NCI-H1092 treated with DMSO at 0.1 percent for 48 hours (cell line): ENCODE results near the gene COMMD1.
A peak's percentile ranks its signal among the peaks of the same experiment; 100 is the strongest.
"Not testable (repeated sequence)": the region's sequence is repeated elsewhere in the genome, so short reads cannot be mapped to it uniquely, and the experiment has no call there.

Source experiments
- DNase-seq: peaks from one replicate; lab custom pipeline; 2025; lab: John Stamatoyannopoulos, UW

Gene COMMD1

DNA sequence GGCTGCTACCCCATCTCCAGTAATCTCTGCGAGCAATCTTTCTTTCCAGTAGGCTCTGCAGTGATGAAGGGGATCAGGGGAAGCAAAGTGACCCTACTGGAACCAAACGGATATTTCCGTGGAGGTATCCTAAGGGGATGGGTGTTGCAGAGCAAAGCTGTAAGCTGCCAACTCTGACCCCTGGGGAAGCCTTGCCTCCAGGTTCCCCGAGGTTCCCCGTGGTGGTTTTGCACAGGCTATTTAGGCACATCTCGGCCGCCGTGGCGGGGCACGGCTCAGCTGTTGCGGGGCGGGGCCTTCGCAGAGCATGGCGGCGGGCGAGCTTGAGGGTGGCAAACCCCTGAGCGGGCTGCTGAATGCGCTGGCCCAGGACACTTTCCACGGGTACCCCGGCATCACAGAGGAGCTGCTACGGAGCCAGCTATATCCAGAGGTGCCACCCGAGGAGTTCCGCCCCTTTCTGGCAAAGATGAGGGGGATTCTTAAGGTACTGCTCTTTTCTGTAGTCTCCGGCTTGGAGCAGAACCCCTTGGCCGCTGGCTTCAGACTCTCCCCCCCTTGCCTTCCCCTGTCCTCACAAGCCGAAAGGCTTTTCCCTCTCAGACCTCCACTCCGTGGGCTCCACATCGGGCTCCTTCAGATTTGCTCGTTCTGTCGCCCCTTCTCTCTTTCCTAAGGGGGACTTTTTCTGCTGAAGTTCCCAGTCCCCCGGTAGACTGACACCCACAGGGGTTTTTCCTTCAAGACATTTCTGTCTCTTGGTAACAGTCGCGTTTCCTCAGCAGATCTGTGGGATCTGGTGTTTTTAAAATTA lies at the start of gene COMMD1:
COMMD1 (plus strand) TSS at position 303 of the 814 bp plus-strand sequence; CDS start at position 308, 5 bp downstream.
- peak; percentile 62 for DNase-seq

DNA sequence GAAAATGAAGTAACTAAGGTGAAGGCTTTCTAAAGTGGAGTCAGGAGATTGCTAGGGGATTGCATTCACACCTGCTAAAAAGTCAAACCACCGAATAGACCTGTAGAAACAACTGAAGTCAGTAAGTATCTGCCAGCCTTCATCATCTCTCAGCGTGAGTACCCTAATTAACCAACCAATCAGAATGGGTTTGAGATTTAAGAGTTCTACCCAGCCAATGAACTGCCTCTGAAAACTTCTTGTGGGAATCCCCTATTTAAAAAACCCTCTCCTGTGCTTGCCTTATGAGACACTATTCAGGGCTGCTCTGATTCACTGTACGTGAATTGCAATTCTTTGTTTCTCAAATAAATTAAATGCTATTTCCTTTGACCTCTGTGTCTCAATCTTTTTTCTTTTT lies 48.2 kb upstream of the COMMD1 start:
- DNase-seq: no peak

DNA sequence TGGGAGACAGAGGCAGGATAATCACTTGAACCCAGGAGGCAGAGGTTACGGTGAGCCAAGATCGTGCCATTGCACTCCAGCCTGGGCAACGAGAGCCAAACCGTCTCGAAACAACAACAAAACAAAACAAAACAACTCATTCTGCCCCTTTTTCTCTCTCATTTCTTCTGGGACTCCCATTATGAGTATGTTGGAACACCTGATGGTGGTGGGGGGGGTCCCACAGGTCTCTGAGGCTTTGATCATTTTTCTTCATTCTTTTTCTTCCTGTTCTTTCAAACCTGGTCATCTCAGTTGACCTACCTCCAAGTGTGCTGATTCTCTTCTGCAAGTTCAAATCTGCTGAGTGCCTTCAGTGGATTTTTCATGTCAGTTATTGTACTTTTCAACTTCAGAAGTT lies 43.4 kb upstream of the COMMD1 start:
- no peak for DNase-seq

DNA sequence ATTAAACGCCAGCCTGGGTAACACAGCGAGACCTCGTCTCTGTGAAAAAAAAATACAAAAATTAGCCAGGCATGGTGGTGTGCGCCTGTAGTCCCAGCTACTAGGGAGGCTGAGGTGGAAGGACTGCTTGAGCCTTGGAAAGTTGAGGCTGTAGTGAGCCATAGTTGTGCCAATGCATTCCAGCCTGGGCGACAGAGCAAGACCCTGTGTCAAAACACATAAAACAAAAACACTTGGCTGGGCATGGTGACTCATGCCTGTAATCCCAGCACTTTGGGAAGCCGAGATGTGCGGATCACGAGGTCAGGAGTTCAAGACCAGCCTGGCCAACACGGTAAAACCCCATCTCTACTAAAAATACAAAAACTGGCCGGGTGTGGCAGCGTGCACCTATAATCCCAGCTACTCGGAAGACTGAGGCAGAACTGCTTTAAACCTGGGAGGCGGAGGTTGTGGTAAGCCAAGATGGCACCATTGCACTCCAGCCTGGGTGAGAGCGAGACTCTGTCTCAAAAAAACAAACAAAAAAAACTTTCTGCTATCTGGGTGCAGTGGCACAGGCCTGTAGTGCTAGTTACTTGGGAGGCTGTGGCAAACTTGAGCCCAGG lies 38.9 kb upstream of the COMMD1 start:
- not testable (repeated sequence) for DNase-seq

DNA sequence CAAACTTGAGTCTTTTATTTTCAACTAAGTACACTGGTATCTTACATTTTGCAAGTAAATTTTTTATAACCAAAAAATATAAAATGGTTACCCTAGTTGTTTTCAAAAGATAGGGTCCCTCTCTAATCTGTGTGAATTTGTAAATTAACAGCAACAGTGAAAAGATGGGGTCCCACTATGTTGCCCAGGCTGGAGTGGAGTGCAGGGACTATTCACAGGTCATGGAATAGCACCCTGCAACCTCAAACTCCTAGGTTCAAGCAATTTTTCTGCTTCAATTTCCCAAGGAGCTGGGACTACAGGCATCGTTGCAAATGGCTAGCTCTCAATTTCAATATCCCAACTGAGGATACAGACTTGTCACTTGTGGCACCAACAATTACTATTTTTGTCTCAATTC lies 29.1 kb upstream of the COMMD1 start:
- DNase-seq: no peak

DNA sequence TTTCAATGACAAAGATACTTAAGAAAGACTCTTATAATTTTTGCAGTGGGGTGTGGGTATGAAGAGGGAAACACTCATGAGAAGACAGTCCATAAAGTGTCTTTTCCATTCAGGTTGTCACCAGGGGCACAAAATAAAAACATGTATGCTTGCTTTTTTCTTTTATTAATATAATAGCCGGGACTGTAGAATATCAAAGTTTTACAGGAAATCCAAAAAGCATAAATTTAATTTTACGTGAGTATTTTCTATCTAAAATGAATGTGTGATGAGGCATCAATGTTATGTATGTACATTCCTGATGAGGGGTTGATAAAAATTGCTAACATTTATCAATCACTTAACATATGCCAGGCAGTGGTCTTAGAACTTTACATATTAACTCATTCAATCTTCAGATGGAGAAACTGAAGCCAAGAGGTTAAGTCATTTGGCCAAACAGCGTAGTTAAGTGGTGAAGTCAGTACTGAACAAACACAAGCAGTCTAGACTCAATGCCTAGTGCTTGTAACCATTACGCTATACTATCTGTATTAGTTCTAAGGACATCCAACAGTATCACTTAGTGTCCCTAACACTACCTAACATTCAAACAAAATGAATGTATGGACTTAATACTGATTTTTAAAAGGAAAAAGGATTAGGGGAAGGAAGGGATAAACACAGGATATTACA lies 27.8 kb upstream of the COMMD1 start:
- DNase-seq: no peak

DNA sequence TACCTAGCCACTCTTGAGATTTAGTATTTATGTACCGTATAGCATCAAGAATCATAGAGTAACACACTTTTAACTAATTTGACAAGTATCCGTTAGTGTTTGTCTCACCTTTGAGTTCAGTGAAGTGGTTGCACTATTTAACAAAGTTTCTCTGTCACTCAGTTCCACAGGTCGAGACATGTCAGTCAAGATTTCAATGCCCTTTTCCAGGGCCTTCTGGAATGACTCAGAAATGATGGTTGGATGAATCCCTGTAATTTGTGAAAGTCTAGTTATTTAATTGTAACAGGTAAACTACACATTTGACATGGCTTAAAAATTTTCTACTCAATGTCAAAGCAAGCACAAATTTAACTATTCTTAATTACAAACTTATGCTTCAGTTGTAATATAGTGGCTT lies 26.7 kb upstream of the COMMD1 start:
- no peak for DNase-seq

DNA sequence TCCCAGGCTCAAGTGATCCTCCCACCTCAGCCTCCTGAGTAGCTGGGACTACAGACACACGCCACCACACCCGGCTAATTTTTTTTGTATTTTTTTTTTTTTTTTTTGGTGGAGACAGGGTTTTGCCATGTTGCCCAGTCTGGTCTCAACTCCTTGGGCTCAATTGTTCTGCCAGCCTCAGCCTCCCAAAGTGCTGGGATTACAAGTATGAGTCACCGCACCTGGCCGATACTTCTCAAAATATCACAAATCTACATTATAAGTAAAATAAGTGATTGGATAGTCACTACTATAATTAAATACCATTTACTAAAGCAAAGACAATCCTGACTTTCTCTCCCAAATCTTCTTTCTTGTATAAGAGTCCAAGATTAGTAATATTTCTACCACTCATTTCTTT lies 26.1 kb upstream of the COMMD1 start:
- DNase-seq: not testable (repeated sequence)

DNA sequence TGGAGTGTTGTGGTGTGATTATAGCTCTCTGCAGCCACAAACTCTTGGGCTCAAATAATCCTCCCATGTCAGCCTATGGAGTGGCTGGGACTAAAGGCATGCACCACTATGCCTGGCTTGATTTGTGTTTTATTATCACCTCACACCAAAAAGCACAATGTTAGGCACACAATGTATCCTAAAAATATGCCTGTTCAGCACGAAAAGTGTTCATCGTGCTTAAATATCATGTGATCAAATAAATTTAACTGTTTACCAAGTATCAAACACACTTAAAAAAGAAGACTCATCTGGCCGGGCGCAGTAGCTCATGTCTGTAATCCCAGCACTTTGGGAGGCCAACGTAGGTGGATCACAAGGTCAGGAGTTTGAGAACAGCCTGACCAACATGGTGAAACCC lies 22.6 kb upstream of the COMMD1 start:
- DNase-seq: no peak

DNA sequence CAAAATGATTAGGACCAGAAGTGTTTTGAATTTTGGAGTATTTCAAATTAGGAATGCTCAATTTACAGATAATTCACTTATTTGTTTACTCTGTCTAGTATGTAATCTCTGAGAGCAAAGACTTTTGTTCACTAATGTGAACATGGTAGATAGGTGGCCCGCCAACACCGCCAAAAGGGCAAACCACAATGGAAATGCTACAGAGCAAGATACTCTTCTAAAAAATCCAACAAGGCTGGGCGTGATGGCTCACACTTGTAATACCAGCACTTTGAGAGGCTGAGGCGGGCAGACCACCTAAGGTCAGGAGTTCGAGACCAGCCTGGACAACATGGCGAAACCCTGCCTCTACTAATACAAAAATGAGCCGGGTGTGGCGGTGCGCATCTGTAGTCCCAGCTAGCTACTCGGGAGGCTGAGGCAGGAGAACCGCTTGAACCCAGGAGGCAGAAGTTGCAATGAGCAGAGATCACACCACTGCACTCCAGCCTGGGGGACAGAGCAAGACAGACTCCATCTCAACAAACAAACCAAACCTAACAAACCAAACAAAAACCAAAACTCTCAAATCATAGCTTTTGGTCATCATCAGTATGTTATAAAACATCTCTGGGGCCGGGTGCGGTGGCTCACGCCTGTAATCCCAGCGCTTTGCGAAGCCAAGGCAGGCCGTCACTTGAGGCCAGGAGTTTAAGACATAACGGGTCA lies 19.4 kb upstream of the COMMD1 start:
- DNase-seq: no peak

DNA sequence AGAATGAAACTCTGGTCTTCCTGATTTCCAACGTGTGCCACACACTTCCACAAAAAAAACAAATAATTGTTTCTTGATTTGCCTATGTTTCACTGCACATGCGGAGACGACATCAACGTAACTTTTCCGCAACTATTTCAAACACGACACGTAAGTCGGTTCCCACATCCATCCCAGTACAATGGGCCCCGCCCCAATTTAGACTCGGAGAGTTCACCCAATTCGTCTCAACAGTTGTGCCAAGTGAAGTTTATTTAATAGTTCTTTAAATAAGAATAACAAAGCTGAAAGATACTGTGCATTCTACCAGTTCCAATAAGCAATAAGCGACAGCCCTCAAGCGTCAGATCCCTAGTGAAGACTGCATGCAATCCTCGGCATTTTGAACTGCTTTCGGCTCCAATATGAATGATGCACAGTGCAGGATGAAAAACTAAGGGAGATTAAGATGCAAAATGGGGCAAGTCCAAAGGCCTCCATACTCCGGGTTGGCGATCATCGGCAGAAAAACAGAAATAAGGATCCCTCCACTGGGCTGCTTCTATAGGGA lies 17.7 kb upstream of the COMMD1 start:
- DNase-seq: peak; percentile 37

DNA sequence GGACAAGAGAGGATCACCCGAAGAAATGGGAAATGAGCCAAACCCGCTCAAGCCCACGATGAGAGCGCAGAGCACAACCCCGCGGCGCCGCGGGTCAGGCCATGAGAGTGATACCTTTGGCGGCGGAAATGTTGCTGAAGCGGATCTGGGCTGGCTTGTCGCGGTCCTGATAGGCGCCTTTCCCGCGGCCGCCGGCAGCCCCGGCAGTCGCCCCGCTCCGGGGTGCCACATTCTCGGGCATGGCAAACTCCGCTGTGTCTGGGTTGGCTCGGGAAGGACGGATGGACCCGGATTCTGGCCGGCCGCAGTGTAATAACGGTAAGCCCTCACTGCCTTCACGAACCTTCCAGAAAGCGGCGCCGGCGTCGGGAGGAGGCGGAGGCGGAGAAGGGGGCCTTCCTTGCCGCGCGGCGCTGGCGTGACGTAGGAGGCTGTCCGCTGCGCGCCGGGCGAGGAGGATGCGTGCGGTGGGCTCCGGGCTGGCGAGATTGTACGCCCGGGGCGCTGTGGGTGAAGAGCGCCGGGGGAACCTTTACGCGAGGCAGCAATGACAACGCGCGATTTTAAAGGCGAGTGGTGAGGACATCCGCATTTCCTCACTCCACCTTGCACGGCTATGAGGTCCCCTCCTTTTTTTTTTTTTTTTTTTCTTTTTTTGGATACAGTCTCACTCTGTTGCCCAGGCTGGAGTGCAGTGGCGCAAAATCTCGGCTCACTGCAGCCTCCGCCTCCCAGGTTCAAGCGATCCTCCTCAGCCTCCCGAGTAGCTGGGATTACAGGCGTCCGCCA lies 17.0 kb upstream of the COMMD1 start, which contains the start of gene CCT4:
CCT4 (minus strand) TSS at position 390 of the 789 bp plus-strand sequence; CDS start at position 241, 149 bp downstream.
- peak; percentile 85 for DNase-seq

DNA sequence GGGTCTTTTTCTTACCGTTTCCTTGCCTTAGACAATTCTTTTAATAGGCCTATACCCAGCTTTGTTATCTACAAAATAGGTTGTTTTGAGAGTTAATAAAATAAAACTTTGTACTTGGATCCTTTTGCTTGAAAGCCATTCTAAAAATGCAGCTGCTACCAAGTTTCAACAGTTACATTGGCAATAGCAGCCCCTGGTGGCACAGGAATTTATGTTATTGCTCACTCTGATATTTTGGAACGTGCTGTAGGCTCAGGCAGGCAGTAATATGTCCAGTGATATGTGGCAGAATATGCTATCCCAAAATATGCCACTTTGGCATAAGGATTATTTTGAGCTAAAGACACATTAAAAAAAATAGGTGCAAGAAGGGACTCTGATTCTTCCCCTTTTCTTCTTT lies 6.7 kb upstream of the COMMD1 start:
- DNase-seq: no peak

DNA sequence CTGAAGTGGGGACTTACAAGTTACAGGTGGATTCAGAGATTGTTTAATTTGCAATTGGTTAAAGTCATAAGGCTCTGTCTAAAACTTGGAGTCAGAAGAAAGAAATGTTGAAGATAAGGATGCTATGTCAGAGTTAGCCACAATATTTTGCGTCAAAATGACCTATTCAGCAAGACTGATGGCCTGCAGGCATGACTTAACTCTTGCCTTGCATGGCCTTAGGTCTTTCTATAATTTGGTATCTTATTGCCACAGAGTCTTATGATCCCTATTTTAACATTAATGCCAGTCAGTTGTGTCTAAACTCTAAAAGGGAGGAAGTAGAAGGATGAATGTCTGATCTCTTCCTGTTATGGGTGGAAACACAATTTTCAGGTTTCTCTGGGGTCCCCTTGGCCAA lies 5.2 kb upstream of the COMMD1 start:
- no peak for DNase-seq

DNA sequence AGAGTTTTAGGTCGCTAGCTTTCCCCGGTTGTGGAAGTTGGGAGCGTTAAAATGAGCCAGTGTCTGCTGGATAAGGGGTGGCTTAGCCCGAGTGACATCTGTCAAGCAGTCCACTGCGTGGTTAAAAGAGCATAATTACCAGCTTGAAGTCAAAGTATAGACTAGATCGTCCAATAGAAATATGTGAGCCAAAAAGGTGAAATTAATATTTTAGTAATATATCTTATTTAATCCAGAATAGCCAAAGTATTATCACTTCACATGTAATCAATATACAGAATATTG lies 654 bp downstream of the COMMD1 start:
- DNase-seq: no peak

DNA sequence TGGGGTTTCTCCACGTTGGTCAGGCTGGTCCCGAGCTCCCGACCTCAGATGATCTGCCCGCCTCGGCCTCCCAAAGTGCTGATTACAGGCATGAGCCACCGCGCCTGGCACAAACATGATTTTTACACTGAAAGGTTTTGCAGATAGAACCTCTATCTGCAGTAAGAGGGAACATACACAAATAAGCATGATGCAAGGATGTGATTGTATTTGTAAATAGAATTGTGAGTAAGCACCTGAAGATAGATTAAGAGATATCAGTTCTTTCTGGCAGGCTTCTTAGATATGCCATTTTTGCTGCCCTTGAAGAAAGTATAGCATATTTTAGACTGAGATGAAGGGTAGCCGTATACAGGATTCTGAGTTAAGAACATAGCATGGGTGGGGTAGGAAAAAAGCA lies 3.6 kb downstream of the COMMD1 start:
- no peak for DNase-seq

DNA sequence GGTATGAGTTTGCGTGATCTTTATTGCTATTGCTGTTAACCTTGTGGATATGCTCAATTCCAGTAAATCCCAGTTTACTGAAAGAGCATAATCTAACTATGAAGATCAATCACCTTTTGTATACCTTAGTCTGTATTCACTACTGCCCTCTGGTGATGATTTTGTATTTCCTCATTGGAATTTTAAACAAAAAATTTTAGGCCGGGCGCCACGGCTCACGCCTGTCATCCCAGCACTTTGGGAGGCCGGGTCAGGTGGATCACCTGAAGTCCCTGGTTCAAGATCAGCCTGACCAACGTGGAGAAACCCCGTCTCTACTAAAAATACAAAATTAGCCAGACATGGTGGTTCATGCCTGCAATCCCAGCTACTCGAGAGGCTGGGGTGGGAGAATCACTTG lies 5.1 kb downstream of the COMMD1 start:
- DNase-seq: no peak

DNA sequence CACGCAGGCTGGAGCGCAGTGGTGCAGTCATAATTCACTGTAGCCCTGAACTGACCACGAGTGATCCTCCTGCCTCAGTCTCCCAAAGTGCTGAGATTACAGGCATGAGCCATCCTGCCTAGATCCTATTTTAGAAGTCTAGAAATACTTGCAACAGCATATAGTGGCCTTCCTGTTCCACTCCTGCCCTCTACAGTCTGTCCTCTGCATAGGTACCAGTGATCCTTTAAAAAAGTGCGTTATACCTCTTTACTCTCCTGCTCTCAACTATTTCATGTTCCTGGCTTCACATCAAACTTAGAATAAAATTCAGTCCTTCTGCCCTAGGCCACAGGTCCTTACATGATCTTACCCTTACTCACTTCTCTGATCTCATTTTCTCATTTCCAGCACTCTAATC lies 6.0 kb downstream of the COMMD1 start:
- DNase-seq: no peak

DNA sequence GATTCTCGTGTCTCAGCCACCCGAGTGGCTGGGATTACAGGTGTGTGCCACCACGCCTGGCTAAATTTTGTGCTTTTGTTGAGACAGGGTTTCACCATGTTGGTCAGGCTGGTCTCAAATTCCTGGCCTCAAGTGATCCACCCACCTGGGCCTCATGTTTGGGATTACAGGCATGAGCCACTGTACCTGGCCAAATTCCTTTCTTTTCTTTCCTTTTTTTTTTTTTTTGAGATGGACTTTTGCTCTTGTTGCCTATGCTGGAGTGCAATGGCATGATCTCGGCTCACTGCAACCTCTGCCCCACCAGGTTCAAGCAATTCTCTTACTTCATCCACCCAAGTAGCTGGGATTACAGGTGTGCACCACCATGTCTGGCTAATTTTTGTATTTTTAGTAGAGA lies 9.3 kb downstream of the COMMD1 start:
- not testable (repeated sequence) for DNase-seq

DNA sequence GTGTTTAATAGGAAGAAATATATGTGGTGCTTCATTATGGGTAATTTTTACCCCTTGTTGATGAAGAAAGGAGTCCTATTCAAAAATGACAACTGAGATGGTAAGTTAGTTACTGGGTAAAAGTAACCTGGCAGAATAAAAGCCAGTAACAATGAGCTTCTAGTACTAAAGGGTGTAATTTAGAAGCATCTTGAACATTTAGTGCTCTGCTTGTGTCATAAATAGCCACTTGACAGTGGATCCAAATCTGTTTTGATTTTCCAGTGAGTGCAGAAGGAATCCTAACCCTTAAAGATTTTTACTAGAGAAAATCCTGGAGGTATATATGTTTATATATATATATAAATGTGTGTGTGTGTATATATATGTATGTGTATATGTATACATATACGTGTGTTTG lies 15.1 kb downstream of the COMMD1 start:
- no peak for DNase-seq

DNA sequence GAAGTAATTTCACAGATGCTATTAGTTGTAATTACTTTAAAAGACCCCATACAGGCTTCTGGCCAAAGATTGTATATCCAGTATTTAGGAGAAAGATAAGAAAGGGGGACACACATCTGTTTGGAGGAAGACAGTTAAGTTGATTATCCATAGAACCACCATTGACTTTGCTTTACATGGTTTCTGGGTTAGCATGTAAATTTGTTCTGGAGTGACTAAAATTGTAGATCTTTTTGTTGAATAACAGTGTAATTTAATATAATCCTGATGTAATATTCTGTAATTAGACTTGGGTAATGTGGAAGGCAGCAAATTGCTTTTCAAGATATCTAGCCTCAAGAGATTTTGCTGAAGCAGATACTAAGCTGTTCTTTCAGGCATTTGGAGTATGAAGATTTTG lies 17.2 kb downstream of the COMMD1 start:
- DNase-seq: no peak
